ENCODE results near the gene USP32. TPM values are rescaled to one million over a fixed set of nuclear protein-coding genes. Genes with fewer than 3 reads are reported as not detected.

Gene USP32
- polyA plus RNA-seq, 3 donors: 10.1 to 26.6 (median 16.6) TPM

GRCh38 chr17:60351012-60351695, 40.8 kb downstream of the USP32 start:
- peaks cover 8 to 21% of the 10 kb centered on the region in 2 donors for H3K4me1 ChIP-seq (ENCODE audit: control insufficient read depth in 1 of 2, insufficient read depth in 2 of 2, low read length in 2 of 2)
- no peaks in the 10 kb centered on the region for H3K27me3 Mint-ChIP-seq (ENCODE audit: low read depth in 3 of 3)
- TF ChIP-seq, protein P1, sequence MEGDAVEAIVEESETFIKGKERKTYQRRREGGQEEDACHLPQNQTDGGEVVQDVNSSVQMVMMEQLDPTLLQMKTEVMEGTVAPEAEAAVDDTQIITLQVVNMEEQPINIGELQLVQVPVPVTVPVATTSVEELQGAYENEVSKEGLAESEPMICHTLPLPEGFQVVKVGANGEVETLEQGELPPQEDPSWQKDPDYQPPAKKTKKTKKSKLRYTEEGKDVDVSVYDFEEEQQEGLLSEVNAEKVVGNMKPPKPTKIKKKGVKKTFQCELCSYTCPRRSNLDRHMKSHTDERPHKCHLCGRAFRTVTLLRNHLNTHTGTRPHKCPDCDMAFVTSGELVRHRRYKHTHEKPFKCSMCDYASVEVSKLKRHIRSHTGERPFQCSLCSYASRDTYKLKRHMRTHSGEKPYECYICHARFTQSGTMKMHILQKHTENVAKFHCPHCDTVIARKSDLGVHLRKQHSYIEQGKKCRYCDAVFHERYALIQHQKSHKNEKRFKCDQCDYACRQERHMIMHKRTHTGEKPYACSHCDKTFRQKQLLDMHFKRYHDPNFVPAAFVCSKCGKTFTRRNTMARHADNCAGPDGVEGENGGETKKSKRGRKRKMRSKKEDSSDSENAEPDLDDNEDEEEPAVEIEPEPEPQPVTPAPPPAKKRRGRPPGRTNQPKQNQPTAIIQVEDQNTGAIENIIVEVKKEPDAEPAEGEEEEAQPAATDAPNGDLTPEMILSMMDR (IDR thresholded peaks at IDR 0.05): no peak
- peaks cover 21% of the 10 kb centered on the region for H3K4me1 Mint-ChIP-seq
- peaks cover 0 to 3% (median 0%) of the 10 kb centered on the region in 7 donors for H3K9me3 Mint-ChIP-seq
- DNase-seq: no peak
- no peak overlapping the region for H3K4me3 ChIP-seq (replicated peaks in 1 of 3; ENCODE audit: low read depth in 2 of 3, low read length in 3 of 3)
- no peak overlapping the region for H3K4me2 ChIP-seq (replicated peaks; ENCODE audit: extremely low read depth, low read length, poor library complexity, severe bottlenecking)
- WGBS (ENCODE audit: insufficient coverage): 100% methylated on average over 4 of the region's 11 CpGs
- peaks cover 94% of the 10 kb centered on the region for H3K79me2 ChIP-seq (ENCODE audit: insufficient read depth, low read length)
- intact Hi-C loops (cut with micrococcal nuclease): loop anchor here in 1 of 2 donors (10.0 kb wide), 1 partner anchor 54 kb away; no protein-coding TSS in a partner anchor
- H3K27me3 ChIP-seq (ENCODE audit: control insufficient read depth in 2 of 2, insufficient read depth in 2 of 2, low read length in 2 of 2): no peaks in the 10 kb centered on the region
- peaks cover 0 to 17% of the 10 kb centered on the region in 2 donors for H3K36me3 ChIP-seq (replicated peaks in 1 of 2; ENCODE audit: control insufficient read depth in 1 of 2, insufficient read depth in 2 of 2, low read length in 2 of 2)
- H4K20me1 ChIP-seq (ENCODE audit: insufficient read depth, low read length): peaks cover 97% of the 10 kb centered on the region
- no peaks in the 10 kb centered on the region for H3K9me3 ChIP-seq (replicated peaks in 1 of 2; ENCODE audit: control insufficient read depth in 1 of 2, insufficient read depth in 1 of 2, low read length in 2 of 2)
- H3K4me3 Mint-ChIP-seq: no peak overlapping the region
- peaks cover 2 to 7% of the 10 kb centered on the region in 2 donors for H3K36me3 Mint-ChIP-seq
- H3K27ac ChIP-seq (ENCODE audit: low read depth in 1 of 2, low read length in 2 of 2): peak overlapping the region in 1 of 2 donors; percentile 31
- peak overlapping the region in 3 of 7 donors; percentile 3 to 63 (median 30) for H3K27ac Mint-ChIP-seq
- no peak overlapping the region for H3K9ac ChIP-seq (ENCODE audit: insufficient read depth, low read length, poor library complexity, severe bottlenecking)
- no peak overlapping the region for H2AFZ ChIP-seq (ENCODE audit: insufficient read depth, low read depth, low read length, poor library complexity, severe bottlenecking)

- TF ChIP-seq, protein P1 (IDR thresholded peaks at IDR 0.05): no peak
- H3K36me3 Mint-ChIP-seq: peaks cover 13 to 23% of the 10 kb centered on the region in 2 donors
- Histone ChIP-seq H3K4me2 (replicated peaks; ENCODE audit: extremely low read depth, low read length, poor library complexity, severe bottlenecking) (no peak overlapping the region), H4K20me1 (ENCODE audit: insufficient read depth, low read length) (peaks cover 83% of the 10 kb centered on the region), H3K27ac (ENCODE audit: low read depth in 1 of 2, low read length in 2 of 2) (peak overlapping the region in 1 of 2 donors; percentile 56), H3K79me2 (ENCODE audit: insufficient read depth, low read length) (peaks cover 77% of the 10 kb centered on the region), H3K4me3 (replicated peaks in 1 of 3; ENCODE audit: low read depth in 2 of 3, low read length in 3 of 3) (no peak overlapping the region), H3K9me3 (replicated peaks in 1 of 2; ENCODE audit: control insufficient read depth in 1 of 2, insufficient read depth in 1 of 2, low read length in 2 of 2) (no peaks in the 10 kb centered on the region), H3K4me1 (ENCODE audit: control insufficient read depth in 1 of 2, insufficient read depth in 2 of 2, low read length in 2 of 2) (no peaks in the 10 kb centered on the region), H3K27me3 (ENCODE audit: control insufficient read depth in 2 of 2, insufficient read depth in 2 of 2, low read length in 2 of 2) (no peaks in the 10 kb centered on the region), H2AFZ (ENCODE audit: insufficient read depth, low read depth, low read length, poor library complexity, severe bottlenecking) (no peak overlapping the region), H3K36me3 (replicated peaks in 1 of 2; ENCODE audit: control insufficient read depth in 1 of 2, insufficient read depth in 2 of 2, low read length in 2 of 2) (peaks cover 7 to 38% of the 10 kb centered on the region in 2 donors), H3K9ac (ENCODE audit: insufficient read depth, low read length, poor library complexity, severe bottlenecking) (no peak overlapping the region)
- peaks cover 0 to 3% (median 0%) of the 10 kb centered on the region in 7 donors for H3K9me3 Mint-ChIP-seq
- peaks cover 1% of the 10 kb centered on the region for H3K4me1 Mint-ChIP-seq
- H3K4me3 Mint-ChIP-seq: no peak overlapping the region
- intact Hi-C loops (cut with micrococcal nuclease): no loop called here
- H3K27me3 Mint-ChIP-seq (ENCODE audit: low read depth in 3 of 3): no peaks in the 10 kb centered on the region
- 100% methylated on average over 2 of the region's 5 CpGs for WGBS (ENCODE audit: insufficient coverage)
- DNase-seq: no peak
- no peak overlapping the region for H3K27ac Mint-ChIP-seq
Observed at GRCh38 chr17:60348616-60349015, 43.3 kb downstream of the USP32 start.

Data from CD14-positive monocyte (primary cell).